T-helper 17 cell (primary cell): ENCODE results near the gene FIGNL2. TPM values are rescaled to one million over a fixed set of nuclear protein-coding genes. Genes with fewer than 3 reads are reported as not detected.

ENCODE experiments used
- ATAC-seq: fragments of 150-1000 bp; cut with Tn5 transposase; 2 replicates; pipeline ENCODE4 v1.10.0; 2021; ENCODE audit warnings: mild to moderate bottlenecking, moderate library complexity
- DNase-seq, 3 donors: peaks; one replicate each; pipeline versions ENCODE4 v3.0.0 to v3.0.0-alpha.2; 2020 to 2021
- H3K9me3 ChIP-seq: one replicate; pipeline ENCODE4 v1.7.0; 2013; ENCODE audit warnings: low read length, mild to moderate bottlenecking; ENCODE audit not compliant: control insufficient read depth, poor library complexity, severe bottlenecking
- H3K27ac Mint-ChIP-seq: one replicate; pipeline ENCODE4 v1.8.0; 2022; ENCODE audit warnings: mild to moderate bottlenecking, moderate library complexity, mixed read lengths
- H3K27me3 Mint-ChIP-seq: one replicate; pipeline ENCODE4 v1.8.0; 2022; ENCODE audit warnings: mixed read lengths
- H3K36me3 Mint-ChIP-seq: one replicate; pipeline ENCODE4 v1.8.0; 2022; ENCODE audit warnings: low read depth, mixed read lengths
- H3K4me1 Mint-ChIP-seq: one replicate; pipeline ENCODE4 v1.8.0; 2022; ENCODE audit warnings: mild to moderate bottlenecking, mixed read lengths
- H3K4me3 Mint-ChIP-seq: one replicate; pipeline ENCODE4 v1.8.0; 2022; ENCODE audit warnings: mild to moderate bottlenecking, moderate library complexity, mixed read lengths
- total RNA-seq, 4 donors: library from RNA in 2 of 4; stranded (reverse) in 2 of 4; gene quantifications; one replicate each; pipeline ENCODE4 v1.2.3 and lab custom pipeline; 2022 to 2026

The FIGNL2 gene
- total RNA-seq, 2 donors from 2014 or later: 0.42 to 0.76 TPM

- no peak for ATAC-seq
- no peaks in the 10 kb centered on the region for H3K9me3 ChIP-seq
- Mint-ChIP-seq H3K27ac (no peak overlapping the region), H3K4me1 (peaks cover 9% of the 10 kb centered on the region), H3K27me3 (peaks cover 59% of the 10 kb centered on the region), H3K4me3 (peak overlapping the region; percentile 58), H3K36me3 (peaks cover 5% of the 10 kb centered on the region)
- no peak for DNase-seq
Measured at GRCh38 chr12:51862947-51863346, 14.4 kb upstream of the FIGNL2 start.

DNA sequence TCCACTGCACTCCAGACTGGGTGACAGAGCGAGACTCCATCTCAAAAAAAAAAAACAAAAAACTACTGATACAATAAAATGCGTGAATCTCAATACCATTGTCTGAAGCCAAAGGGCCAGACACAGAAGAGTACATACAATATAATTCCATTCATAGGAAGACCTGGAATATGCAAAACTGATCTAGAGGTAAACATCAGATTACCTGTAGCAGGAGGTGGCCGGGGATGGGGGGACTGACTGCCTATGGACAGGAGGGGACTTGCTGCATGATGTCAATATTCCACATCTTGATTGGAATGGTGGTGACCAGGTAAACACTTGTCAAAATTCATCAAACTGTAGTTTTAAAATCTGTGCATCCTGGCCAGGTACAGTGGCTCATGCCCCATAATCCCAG is 12.5 kb upstream of the FIGNL2 start:
- no peaks in the 10 kb centered on the region for H3K9me3 ChIP-seq
- Mint-ChIP-seq H3K36me3 (peaks cover 2% of the 10 kb centered on the region), H3K4me1 (peaks cover 8% of the 10 kb centered on the region), H3K4me3 (no peak overlapping the region), H3K27me3 (peaks cover 57% of the 10 kb centered on the region), H3K27ac (no peak overlapping the region)
- no peak for ATAC-seq
- DNase-seq: no peak

DNA sequence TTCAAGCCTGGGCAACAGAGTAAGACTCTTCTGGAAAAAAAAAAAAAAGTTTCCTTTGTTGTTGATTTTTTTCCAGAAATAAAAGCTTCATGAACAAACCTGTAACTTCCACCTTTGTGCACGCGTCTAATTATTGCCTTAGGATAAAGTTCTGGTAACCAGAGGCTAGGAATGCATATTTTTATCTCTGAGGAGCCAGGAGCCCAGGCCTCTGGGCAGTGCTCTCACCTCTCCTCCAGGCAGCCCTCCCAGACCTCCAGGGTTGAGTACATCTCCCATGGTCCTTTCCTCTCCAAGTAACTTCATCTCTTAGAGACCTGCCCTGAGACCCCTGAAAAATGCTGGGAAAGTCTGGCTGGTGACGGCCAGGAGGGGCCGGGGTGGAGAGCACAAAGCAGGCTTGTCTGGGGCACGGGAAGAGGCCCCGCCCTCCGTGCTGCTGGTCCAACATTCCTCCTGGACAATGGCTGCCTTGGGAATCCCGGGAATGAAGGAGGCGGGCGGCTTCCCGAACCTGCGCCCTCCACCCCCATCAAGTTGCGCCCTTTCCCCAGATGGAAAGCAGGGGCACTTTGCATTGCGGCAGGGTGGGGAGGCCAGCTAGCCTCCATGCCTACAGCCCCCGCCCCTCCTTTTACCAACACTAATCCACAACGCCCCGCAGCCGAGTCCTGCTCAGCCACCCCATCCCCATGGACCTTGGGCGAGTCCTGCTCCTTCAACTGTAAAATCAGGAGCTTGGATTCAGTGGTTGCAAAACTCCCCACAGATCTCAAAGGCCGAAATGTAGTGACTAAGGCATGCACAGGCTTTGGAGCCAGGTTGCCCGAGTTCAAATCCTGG is 7.3 kb upstream of the FIGNL2 start:
- H3K9me3 ChIP-seq: no peaks in the 10 kb centered on the region
- H3K27ac Mint-ChIP-seq: no peak overlapping the region
- ATAC-seq: no peak

DNA sequence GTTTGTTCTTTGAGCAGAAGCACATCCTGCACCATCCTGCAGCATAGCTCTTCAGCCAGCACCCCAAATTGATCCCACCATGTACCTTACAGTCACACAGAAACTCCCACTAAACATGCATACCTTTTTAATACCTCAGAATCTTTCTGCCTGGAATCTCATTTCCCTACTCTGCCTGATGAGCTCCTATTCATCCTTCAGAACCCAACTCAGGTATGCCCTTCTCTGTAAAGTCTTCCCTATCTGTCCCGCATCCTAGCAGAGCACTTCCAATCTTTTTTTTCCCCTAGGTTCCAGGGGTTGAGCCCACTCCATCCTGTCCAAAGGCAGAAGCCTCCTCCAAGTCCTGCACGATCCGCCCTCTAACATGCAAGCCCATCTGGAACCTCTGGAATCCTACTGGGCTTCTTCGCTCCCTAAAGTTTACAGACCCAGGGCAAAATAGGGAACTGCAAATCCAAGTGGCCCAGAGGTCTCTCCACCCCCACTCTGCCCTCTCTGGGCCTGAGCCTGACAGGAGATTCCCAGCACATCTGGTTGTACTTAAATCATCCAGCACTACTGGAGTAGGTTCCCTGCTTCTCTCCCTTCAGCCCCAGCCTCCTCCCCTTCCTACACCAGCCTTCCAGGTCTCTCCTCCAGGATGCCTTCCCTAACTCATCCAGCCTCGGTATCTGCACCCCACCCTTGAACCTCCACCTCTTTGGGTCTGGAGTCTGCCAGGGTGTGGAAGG is 4.1 kb upstream of the FIGNL2 start:
- peaks cover 4% of the 10 kb centered on the region for H3K36me3 Mint-ChIP-seq
- no peaks in the 10 kb centered on the region for H3K9me3 ChIP-seq
- no peak overlapping the region for H3K4me3 Mint-ChIP-seq
- H3K27ac Mint-ChIP-seq: no peak overlapping the region
- peaks cover 19% of the 10 kb centered on the region for H3K4me1 Mint-ChIP-seq
- ATAC-seq (no peak), DNase-seq (no peak)
- H3K27me3 Mint-ChIP-seq: peaks cover 38% of the 10 kb centered on the region

More for the DNA sequence above, 7.3 kb upstream of the FIGNL2 start:
- Mint-ChIP-seq H3K36me3 (peaks cover 4% of the 10 kb centered on the region), H3K4me1 (peaks cover 16% of the 10 kb centered on the region), H3K27me3 (peaks cover 35% of the 10 kb centered on the region), H3K4me3 (no peak overlapping the region)
- DNase-seq: no peak

DNA sequence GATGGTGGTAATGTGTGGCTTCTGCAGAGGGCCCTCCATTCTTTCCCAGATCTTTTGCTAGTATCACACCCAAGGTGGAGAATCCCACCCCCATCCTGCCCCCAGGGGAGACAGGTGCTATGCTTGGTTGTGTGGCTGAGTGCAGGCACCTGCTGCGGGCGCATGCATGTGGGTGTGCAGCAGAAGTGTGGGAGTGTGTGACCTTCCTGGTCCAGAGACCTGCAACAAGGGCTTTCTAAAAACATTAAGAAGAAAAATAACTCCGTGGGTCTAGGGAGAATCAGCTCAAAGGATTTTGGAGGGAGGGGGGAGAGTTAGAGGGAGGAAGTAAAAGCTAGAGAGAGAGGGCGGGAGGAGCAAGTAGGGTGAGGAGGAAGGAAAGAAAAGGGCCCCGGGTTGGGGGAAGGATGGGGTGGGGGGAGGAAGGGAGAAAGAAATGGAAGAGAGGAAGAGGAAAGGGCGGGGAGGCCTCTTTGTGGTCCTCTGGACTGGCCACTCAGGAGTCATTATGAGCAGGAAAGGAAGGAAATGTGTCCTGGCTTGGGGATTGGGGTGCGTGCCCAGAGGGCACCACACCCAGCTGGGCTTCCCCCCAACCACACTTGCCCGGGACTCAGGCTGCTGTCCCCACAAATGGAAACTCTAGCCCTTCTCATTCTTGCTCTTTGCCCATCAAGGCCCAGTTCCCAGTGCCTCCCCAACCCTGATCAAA is 3.1 kb upstream of the FIGNL2 start:
- no peaks in the 10 kb centered on the region for H3K9me3 ChIP-seq
- Mint-ChIP-seq H3K4me1 (peaks cover 17% of the 10 kb centered on the region), H3K27me3 (peaks cover 30% of the 10 kb centered on the region), H3K27ac (no peak overlapping the region), H3K4me3 (no peak overlapping the region), H3K36me3 (peaks cover 3% of the 10 kb centered on the region)
- ATAC-seq (no peak), DNase-seq (no peak)

DNA sequence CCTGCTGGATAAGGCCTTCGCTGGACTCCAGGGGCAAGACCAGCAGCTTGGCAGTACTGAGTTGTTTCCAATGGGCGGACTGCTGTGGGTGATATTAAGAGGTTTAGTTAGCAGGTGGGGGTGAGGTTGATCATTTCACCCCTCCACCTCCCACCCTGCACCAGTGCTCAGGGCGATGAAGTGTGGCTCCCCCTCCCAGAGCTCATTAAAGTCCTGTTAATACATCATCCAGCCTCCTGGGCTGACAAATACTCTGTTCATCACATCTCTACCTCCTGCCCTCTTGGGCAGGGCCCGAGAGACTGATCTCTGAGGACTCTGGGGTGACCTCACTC is 2.4 kb upstream of the FIGNL2 start:
- no peak for ATAC-seq
- H3K9me3 ChIP-seq: no peaks in the 10 kb centered on the region
- H3K27ac Mint-ChIP-seq: no peak overlapping the region
- H3K27me3 Mint-ChIP-seq: peaks cover 30% of the 10 kb centered on the region
- peaks cover 19% of the 10 kb centered on the region for H3K4me1 Mint-ChIP-seq
- DNase-seq: no peak
- H3K4me3 Mint-ChIP-seq: no peak overlapping the region
- peaks cover 5% of the 10 kb centered on the region for H3K36me3 Mint-ChIP-seq

GRCh38 chr12:51850081-51850964 is 1.8 kb upstream of the FIGNL2 start:
- H3K4me1 Mint-ChIP-seq: peaks cover 20% of the 10 kb centered on the region
- ATAC-seq (no peak), DNase-seq (no peak)
- peaks cover 32% of the 10 kb centered on the region for H3K27me3 Mint-ChIP-seq
- H3K4me3 Mint-ChIP-seq: peak overlapping the region; percentile 67
- no peak overlapping the region for H3K27ac Mint-ChIP-seq
- H3K9me3 ChIP-seq: no peaks in the 10 kb centered on the region
- H3K36me3 Mint-ChIP-seq: peaks cover 5% of the 10 kb centered on the region

GRCh38 chr12:51848841-51849735 is 570 bp upstream of the FIGNL2 start:
- no peaks in the 10 kb centered on the region for H3K9me3 ChIP-seq
- Mint-ChIP-seq H3K4me3 (no peak overlapping the region), H3K36me3 (peaks cover 5% of the 10 kb centered on the region), H3K4me1 (peaks cover 20% of the 10 kb centered on the region), H3K27ac (no peak overlapping the region), H3K27me3 (peaks cover 44% of the 10 kb centered on the region)
- DNase-seq: no peak
- no peak for ATAC-seq

- Mint-ChIP-seq H3K36me3 (peaks cover 5% of the 10 kb centered on the region), H3K4me3 (peak overlapping the region; percentile 78), H3K27me3 (peaks cover 50% of the 10 kb centered on the region), H3K4me1 (peaks cover 20% of the 10 kb centered on the region), H3K27ac (no peak overlapping the region)
- no peaks in the 10 kb centered on the region for H3K9me3 ChIP-seq
- no peak for ATAC-seq
- DNase-seq: no peak
Measured at GRCh38 chr12:51847643-51848325, 734 bp downstream of the FIGNL2 start.

DNA sequence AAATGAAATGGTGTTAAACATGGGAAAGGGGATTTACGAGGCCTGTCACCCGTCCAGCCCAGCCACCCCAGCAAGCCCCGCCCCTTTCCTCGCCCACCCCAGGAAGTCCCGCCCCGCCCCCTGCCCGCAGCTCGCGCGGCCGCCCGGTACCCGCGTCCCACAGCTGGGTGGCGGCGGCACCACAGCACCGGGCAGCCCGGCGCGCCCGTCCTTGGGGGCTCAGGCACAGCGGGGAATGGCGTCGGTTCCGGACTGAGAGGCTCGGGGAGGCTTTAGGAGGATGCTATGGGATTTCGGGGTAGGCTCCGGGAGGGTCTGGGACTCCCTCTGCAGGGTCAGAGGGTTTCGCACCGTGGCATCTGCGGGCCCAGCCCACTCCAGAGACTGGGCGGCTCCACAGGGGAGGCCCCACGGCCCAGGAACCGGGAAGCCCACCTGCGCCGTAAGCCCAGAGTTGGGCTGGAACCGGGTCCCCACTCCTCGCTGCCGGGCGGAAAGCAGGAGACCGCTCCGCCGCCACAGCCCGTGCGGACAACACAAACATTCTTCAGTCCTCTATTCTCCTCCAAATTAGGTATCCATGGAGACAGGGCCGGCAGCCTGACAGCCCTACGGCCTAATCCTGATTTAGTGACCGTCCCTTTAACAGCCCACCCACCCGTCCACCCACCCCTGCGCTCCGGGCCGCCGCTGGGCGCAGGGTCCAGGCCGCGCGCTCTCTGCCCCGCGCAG is 1.4 kb downstream of the FIGNL2 start:
- Mint-ChIP-seq H3K27me3 (peaks cover 49% of the 10 kb centered on the region), H3K27ac (no peak overlapping the region), H3K4me1 (peaks cover 17% of the 10 kb centered on the region), H3K4me3 (peak overlapping the region; percentile 81), H3K36me3 (peaks cover 3% of the 10 kb centered on the region)
- ATAC-seq (peak; percentile 63), DNase-seq (peak in 1 of 3 donors; percentile 27)
- H3K9me3 ChIP-seq: no peaks in the 10 kb centered on the region

GRCh38 chr12:51846271-51846691 is 2.2 kb downstream of the FIGNL2 start:
- Mint-ChIP-seq H3K27ac (no peak overlapping the region), H3K4me3 (peak overlapping the region; percentile 81), H3K4me1 (peaks cover 10% of the 10 kb centered on the region), H3K36me3 (peaks cover 5% of the 10 kb centered on the region), H3K27me3 (peaks cover 57% of the 10 kb centered on the region)
- no peak for ATAC-seq
- no peaks in the 10 kb centered on the region for H3K9me3 ChIP-seq
- DNase-seq: no peak
